Neural cell (in vitro differentiated cells): ENCODE results near the gene CR1. TPM values are rescaled to one million over a fixed set of nuclear protein-coding genes. Genes with fewer than 3 reads are reported as not detected.

Experiments used
- H2AFZ ChIP-seq: fragments of 200-600, 300-800 bp; sonication (generic), shearing (Covaris generic); 2 replicates; pipeline ENCODE4 v1.6.0; 2014; ENCODE audit warnings: low read depth, mild to moderate bottlenecking, antibody characterized with exemption, low read length, moderate library complexity
- H3F3A ChIP-seq: fragments of 200-600 bp; shearing (Covaris generic); 2 replicates; pipeline ENCODE4 v1.6.1; 2016; ENCODE audit warnings: mild to moderate bottlenecking, moderate library complexity, mixed read lengths, antibody characterized with exemption, low read length; ENCODE audit not compliant: insufficient read depth, poor library complexity, severe bottlenecking
- H3K27ac ChIP-seq: fragments of 200-600, 300-800 bp; sonication (generic), shearing (Covaris generic); 2 replicates; pipeline ENCODE4 v1.5.1; 2014; ENCODE audit warnings: mild to moderate bottlenecking, low read length, moderate library complexity
- H3K27me3 ChIP-seq: fragments of 300-800, 200-600 bp; sonication (generic), shearing (Covaris generic); 2 replicates; pipeline ENCODE4 v1.6.0; 2014; ENCODE audit warnings: mild to moderate bottlenecking, low read depth, low read length, moderate library complexity; ENCODE audit not compliant: insufficient read depth
- H3K36me3 ChIP-seq: fragments of 300-800, 200-600 bp; sonication (generic), shearing (Covaris generic); 2 replicates; pipeline ENCODE4 v1.5.1; 2014; ENCODE audit warnings: mild to moderate bottlenecking, antibody characterized with exemption, low read length, moderate library complexity; ENCODE audit not compliant: insufficient read depth
- H3K4me2 ChIP-seq: fragments of 300-800, 200-600 bp; sonication (generic), shearing (Covaris generic); 2 replicates; pipeline ENCODE4 v1.6.0; 2014; ENCODE audit warnings: mild to moderate bottlenecking, low read length
- H3K4me3 ChIP-seq: fragments of 300-800, 200-600 bp; sonication (generic), shearing (Covaris generic); 2 replicates; pipeline ENCODE4 v1.5.1; 2014; ENCODE audit warnings: mild to moderate bottlenecking, low read length, moderate library complexity
- H3K79me2 ChIP-seq: fragments of 200-600 bp; shearing (Covaris generic); replicated peaks from 2 replicates; pipeline ENCODE4 v1.6.0; 2014; ENCODE audit warnings: mild to moderate bottlenecking, low read length, moderate library complexity; ENCODE audit not compliant: insufficient read depth
- H3K9ac ChIP-seq: fragments of 300-800, 200-600 bp; sonication (generic), shearing (Covaris generic); 2 replicates; pipeline ENCODE4 v1.6.1; 2016; ENCODE audit warnings: mild to moderate bottlenecking, low read length, mixed read lengths
- H3K9me2 ChIP-seq: fragments of 200-600 bp; shearing (Covaris generic); 2 replicates; pipeline ENCODE4 v1.6.1; 2016; ENCODE audit warnings: mild to moderate bottlenecking, low read length, mixed read lengths; ENCODE audit not compliant: insufficient read depth
- H3K9me3 ChIP-seq: fragments of 200-600, 300-800 bp; sonication (generic), shearing (Covaris generic); 2 replicates; pipeline ENCODE4 v1.6.1; 2016; ENCODE audit warnings: mild to moderate bottlenecking, mixed run types, low read length, moderate library complexity, mixed read lengths
- H4K20me1 ChIP-seq: fragments of 200-600 bp; shearing (Covaris generic); 2 replicates; pipeline ENCODE4 v1.6.1; 2016; ENCODE audit warnings: mild to moderate bottlenecking, mixed run types; ENCODE audit not compliant: insufficient read depth
- CTCF ChIP-seq: fragments of 450-650 bp; IDR thresholded peaks from 2 replicates; pipeline ENCODE4 v1.5.1; 2014; ENCODE audit warnings: antibody characterized with exemption, mild to moderate bottlenecking, moderate library complexity; ENCODE audit not compliant: poor library complexity, severe bottlenecking
- EP300 ChIP-seq: fragments of 450-650 bp; conservative IDR thresholded peaks from 2 replicates; pipeline ENCODE4 v1.6.1; 2014; ENCODE audit warnings: antibody characterized with exemption, mild to moderate bottlenecking, moderate library complexity; ENCODE audit not compliant: poor library complexity, severe bottlenecking
- EZH2 ChIP-seq: fragments of 200-600, 300-800 bp; shearing (Covaris generic), sonication (generic); IDR thresholded peaks from 2 replicates; pipeline ENCODE4 v1.6.1; 2014; ENCODE audit warnings: antibody characterized with exemption, low read length, borderline replicate concordance, mild to moderate bottlenecking; ENCODE audit not compliant: insufficient read depth, poor library complexity, severe bottlenecking
- MXI1 ChIP-seq: fragments of 450-650 bp; conservative IDR thresholded peaks from 2 replicates; pipeline ENCODE4 v1.6.1; 2014; ENCODE audit warnings: antibody characterized with exemption, mild to moderate bottlenecking; ENCODE audit not compliant: poor library complexity, severe bottlenecking
- POLR2AphosphoS5 ChIP-seq: IDR thresholded peaks from 2 replicates; pipeline ENCODE4 v1.6.1; 2012
- RAD21 ChIP-seq: fragments of 450-650 bp; conservative IDR thresholded peaks from 2 replicates; pipeline ENCODE4 v1.6.1; 2014; ENCODE audit warnings: antibody characterized with exemption, mild to moderate bottlenecking, moderate library complexity
- SMC3 ChIP-seq: fragments of 450-650 bp; conservative IDR thresholded peaks from 2 replicates; pipeline ENCODE4 v1.6.1; 2014; ENCODE audit warnings: antibody characterized with exemption, mild to moderate bottlenecking, moderate library complexity; ENCODE audit not compliant: poor library complexity
- TAF1 ChIP-seq: IDR thresholded peaks from 2 replicates; pipeline ENCODE4 v1.6.1; 2012; ENCODE audit warnings: low read depth
- polyA plus RNA-seq: library from polyadenylated mRNA; depleted of rRNA; stranded (reverse); fragments of >200 nt; gene quantifications from 2 replicates; pipeline ENCODE4 v1.2.3, GENCODE V29; 2014
- TF ChIP-seq, protein P1 (sequence below): IDR thresholded peaks from 2 replicates; pipeline ENCODE4 v1.6.1; 2012; ENCODE audit warnings: borderline replicate concordance

CR1 gene
- polyA plus RNA-seq, 1 donor from 2014 or later, result not detected

DNA sequence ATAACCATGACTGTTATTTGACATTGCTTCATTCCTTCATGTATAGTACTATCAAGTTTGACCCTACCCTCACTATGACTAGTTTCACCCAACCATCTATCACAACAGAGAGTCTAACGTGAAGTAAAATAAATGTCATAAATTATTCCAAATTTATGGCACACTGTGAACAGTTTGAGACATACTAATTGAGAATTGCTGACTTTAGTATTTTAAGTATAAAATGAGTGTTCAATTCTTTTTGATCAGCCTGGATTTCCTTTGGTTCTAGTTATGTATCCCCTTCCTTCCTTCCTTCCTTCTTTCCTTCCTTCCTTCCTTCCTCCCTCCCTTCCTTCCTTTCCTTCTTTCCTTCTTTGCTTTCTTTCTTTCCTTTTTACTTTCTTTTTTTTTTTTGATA lies 14.5 kb downstream of the CR1 start (continued):
- no peak for TF ChIP-seq CTCF
- no peak for TF ChIP-seq SMC3

DNA sequence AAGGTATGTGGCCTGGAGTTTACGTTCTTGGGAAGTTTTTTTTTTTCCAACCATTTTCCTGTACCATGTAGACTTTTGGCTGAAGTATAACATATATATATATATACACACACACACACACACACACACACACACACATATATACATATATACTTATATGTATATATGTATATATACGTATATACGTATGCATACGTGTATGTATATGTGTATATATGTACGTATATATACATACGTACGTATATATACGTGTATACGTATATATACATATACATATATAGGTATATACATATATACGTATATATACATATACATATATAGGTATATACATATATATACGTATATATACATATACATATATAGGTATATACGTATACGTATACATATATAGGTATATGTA lies 18.9 kb downstream of the CR1 start:
- Histone ChIP-seq H2AFZ (no peak overlapping the region), H3K36me3 (no peaks in the 10 kb centered on the region), H3K79me2 (no peaks in the 10 kb centered on the region), H3K9me2 (no peaks in the 10 kb centered on the region), H3K4me3 (no peak overlapping the region), H3K9ac (no peak overlapping the region), H4K20me1 (no peaks in the 10 kb centered on the region), H3K9me3 (no peaks in the 10 kb centered on the region), H3K27me3 (no peaks in the 10 kb centered on the region), H3F3A (no peaks in the 10 kb centered on the region), H3K27ac (no peak overlapping the region), H3K4me2 (no peak overlapping the region)
- TF ChIP-seq SMC3 (no peak), CTCF (no peak), RAD21 (no peak), EZH2 (no peak), POLR2AphosphoS5 (no peak), MXI1 (no peak), EP300 (no peak), TAF1 (no peak)
- TF ChIP-seq, protein P1, sequence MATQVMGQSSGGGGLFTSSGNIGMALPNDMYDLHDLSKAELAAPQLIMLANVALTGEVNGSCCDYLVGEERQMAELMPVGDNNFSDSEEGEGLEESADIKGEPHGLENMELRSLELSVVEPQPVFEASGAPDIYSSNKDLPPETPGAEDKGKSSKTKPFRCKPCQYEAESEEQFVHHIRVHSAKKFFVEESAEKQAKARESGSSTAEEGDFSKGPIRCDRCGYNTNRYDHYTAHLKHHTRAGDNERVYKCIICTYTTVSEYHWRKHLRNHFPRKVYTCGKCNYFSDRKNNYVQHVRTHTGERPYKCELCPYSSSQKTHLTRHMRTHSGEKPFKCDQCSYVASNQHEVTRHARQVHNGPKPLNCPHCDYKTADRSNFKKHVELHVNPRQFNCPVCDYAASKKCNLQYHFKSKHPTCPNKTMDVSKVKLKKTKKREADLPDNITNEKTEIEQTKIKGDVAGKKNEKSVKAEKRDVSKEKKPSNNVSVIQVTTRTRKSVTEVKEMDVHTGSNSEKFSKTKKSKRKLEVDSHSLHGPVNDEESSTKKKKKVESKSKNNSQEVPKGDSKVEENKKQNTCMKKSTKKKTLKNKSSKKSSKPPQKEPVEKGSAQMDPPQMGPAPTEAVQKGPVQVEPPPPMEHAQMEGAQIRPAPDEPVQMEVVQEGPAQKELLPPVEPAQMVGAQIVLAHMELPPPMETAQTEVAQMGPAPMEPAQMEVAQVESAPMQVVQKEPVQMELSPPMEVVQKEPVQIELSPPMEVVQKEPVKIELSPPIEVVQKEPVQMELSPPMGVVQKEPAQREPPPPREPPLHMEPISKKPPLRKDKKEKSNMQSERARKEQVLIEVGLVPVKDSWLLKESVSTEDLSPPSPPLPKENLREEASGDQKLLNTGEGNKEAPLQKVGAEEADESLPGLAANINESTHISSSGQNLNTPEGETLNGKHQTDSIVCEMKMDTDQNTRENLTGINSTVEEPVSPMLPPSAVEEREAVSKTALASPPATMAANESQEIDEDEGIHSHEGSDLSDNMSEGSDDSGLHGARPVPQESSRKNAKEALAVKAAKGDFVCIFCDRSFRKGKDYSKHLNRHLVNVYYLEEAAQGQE, result no peak

GRCh38 chr1:207516729-207517128 lies 20.8 kb downstream of the CR1 start:
- Histone ChIP-seq H3K27me3 (no peaks in the 10 kb centered on the region), H3K4me3 (no peak overlapping the region), H3F3A (no peaks in the 10 kb centered on the region), H3K79me2 (no peaks in the 10 kb centered on the region), H3K9me2 (no peaks in the 10 kb centered on the region), H3K9me3 (no peaks in the 10 kb centered on the region), H3K4me2 (no peak overlapping the region), H3K36me3 (no peaks in the 10 kb centered on the region), H3K27ac (no peak overlapping the region), H3K9ac (no peak overlapping the region), H2AFZ (no peak overlapping the region), H4K20me1 (no peaks in the 10 kb centered on the region)
- TF ChIP-seq EP300, result no peak
- no peak for TF ChIP-seq CTCF
